GM18858 (cell line): ENCODE measurements around the gene TSSK6.

Experiments used
- ATAC-seq: cut with Tn5 transposase; IDR thresholded peaks from one replicate; pipeline ENCODE4 v1.9.1; 2021; ENCODE audit not compliant: unreplicated experiment

Gene TSSK6

DNA sequence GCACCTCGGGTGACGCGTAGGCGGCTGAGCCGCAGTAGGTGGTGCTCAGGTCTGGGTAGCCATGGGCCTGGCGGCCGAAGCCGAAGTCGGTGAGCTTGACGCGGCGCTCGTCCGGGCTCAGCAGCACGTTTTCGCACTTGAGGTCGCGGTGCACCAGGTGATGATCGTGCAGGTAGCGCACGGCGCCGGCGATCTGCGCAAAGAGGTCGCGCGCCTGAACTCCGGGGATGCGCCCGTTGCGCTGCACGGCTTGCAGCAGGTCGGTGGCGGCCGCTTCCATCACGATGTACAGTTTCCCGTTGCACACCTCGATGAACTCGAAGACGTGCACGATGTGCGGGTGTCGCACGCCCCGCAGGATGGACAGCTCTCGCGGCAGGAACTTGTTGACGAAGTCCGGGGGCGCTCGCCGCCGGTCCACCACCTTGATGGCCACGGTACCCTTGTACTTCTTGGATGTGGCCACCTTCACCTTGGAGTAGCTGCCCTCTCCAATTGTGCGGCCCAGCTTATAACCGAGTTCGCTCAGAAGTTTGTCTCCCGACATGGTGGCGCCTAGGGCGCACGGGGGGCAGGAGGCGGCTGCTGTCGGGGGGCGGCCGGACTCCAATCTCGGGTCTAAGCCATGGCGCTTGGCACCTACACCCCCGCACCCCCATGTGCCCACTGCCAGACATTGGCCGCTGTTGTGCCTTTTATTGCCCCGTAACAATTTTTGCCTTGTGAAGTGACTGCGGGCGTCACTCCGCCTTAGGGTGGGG is at the start of gene TSSK6:
Gene TSSK6 (minus strand): TSS at position 668 of the 761 bp plus-strand sequence. CDS start 121 bp downstream, at position 547.
- no peak for ATAC-seq

DNA sequence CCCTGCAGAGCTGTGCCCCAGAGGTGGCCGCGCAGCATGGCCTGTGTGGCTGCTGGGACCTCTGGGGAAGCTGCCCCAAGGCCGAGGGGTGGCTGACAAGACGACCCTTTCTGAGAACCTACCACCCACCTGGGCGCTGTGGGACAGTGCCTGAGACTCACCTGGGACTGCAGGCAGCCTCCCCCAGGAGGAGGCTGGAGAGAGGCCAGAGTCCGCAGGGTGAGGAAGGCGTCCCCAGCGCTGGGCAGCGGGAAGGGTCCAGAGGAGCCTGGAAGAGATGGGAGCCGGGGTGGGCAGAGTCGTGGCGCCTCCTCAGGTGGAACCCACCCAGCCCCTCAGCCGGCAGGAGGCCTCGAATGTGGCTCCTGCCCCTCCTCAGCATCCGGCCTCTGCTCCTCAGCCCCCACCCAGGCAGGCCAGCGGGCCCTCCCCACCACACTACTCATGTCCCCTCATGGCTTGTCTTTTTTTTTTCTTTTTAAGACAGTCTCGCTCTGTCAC is 48.0 kb upstream of the TSSK6 start:
- ATAC-seq = no peak

DNA sequence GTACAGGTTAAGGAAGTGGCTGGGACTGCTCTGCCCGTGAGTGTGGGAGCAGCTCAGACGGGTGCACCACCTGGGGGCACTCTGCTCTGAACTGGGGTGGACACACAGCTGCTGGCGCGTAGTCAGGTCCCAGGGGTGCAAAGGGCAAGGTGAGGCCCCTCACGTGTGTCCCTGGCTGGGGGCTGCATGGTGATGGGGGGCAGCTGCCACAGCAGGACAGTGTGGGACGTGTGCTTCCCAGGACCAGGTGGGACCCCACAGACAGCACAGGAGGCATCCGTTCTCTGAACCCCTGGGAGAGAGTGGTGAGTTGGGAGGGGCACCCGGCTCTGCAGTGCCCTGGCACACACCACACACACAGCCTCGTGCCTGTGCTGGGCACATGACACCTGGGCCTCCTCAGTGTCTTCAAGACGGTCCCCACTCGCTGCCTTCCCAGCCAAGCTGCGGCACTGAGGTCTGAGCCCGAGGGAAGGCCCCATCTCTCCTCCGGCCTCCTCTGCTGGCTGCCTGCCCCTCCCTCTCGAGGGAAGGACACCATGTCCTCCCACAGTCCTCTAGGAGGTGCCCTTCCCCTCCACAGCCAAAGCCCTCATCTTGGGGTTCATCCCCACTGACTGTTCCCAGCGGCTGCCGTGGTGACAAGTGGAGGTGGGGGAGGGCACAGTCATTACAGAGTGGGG is 47.5 kb upstream of the TSSK6 start:
- no peak for ATAC-seq

DNA sequence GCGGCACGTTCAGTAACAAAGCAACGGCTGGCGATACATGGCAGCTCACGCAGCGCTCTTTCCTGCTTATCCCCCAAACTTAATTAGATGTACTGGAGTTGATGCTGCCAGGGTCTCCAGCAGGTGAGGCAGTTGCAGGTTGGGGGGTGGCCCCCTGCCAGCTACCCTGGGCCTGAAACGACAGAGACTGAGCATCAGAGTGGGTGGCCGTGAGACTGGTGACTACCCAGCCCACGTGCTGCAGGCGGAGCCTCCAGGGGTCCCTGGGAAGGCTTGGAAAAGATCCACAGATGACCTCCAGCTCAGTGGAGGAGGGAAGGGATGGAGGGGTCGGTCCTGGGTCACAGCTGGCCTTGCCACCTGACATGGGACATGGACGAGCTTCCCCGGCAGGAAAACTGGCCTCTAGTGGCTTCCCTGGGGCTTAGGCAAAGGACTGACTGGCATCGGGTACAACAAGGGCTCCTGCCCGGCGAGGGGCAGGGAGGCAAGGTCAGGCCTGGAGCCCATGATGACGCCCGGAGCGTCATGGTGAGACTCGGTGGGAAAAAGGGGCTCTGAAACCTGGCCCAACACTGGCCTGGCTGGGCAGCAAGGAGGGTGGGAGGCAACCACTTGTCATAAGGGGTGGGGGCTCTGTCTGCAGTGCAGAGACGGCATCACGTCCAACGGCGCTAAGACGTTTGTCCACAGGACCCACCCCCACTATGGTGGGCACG is 46.8 kb upstream of the TSSK6 start:
- ATAC-seq = no peak

DNA sequence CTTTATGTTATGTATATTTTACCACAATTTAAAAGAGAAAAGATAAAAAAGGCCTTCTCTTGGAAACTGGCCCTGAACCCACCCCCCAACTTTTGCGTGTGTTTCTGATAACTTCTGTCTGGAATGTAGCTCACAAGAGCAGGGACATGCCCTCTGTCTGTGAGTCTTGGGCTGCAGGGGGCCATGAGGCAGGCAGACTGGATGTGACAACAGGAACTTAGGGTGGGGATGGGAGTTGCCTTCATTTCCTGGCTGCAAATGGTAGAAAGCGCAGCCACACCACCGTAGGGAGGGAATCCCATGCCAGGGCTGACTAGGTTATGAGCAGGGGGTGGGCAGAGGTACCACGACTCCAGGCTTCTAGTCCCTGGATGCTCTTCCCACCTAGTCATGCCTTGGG is 44.6 kb upstream of the TSSK6 start:
- no peak for ATAC-seq

DNA sequence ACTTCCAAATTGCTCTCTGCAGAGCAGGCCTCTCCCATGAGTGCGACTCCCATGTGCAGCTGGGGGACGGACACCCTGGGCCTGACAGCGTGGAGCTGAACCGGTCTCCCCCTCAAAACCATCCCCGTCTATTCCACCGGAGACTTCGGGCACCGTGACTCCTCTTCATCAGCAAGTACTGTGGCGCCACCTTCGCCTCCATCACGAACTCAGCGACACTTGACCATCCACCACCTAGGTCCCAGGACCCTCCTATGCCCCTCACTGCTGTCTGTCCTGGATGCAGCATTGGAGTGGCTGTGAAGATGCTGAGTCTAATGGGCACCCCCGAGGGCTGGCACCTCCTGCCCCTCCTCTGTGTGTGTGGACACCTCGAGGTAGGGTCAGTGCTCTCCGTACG is 43.3 kb upstream of the TSSK6 start:
- no peak for ATAC-seq

DNA sequence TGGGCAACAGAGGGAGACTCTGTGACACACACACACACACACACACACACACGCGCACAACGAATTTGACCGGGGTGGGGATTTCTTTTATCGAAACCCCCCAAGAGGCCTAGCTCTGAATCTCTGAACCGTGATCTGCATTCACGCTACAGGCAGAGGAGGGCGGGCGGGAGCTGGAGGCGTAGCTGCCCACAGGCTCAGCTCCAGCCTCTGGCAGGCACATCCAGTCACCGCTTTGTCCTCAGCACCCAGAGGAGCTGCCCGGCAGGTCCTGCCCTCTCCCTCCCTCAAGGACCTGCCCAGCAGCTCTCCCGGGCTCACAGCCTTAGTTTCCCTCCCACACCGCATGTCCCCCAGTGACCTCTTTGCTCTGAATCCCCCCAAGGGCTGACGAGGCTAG is 42.7 kb upstream of the TSSK6 start:
- ATAC-seq = no peak

DNA sequence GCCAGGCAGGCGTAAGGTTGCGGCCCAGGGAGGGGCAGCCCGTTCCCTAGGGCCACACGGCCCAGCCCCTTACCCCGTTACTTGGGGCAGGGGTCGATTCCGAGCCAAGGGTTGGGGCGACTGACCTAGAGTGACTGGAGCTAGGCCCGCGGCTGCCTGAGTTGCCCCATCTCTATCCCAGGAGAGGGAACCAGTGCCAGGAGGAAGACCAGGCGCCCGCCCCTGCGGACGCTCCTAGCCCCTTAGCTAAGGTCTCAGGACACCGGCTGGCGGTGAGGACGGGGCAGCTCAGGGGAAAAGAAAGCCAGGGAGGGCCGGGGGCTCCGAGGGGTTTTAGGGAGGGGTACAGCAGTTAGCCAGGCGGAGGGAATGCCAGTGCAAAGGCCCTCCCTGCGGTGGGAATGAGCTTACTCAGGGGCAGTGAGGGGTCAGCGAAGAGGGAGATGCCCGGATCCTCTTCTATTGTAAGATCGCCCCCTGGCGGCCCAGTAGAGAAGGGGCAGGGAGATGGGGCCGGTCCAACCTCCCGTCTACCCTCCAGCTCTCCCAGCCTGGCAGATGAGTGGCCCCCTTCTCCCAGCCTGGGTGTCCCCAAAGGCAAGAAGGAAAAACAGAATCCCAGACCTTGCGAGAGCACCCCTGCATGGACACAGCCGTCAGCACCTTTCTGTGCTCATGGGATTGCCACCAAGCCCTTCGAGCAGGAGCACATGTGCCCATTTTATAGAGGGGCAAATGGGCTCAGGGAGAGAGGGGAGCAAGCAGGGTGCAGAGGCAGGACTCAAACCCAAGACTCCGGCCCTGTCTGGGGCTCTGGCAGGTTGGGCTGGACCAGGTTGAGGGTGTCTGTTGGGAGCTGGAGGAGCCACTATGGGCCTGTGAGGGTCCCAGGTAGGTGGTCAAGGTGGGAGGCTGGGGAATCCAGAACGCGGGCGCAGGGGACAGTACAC is 39.0 kb upstream of the TSSK6 start:
- ATAC-seq = no peak

DNA sequence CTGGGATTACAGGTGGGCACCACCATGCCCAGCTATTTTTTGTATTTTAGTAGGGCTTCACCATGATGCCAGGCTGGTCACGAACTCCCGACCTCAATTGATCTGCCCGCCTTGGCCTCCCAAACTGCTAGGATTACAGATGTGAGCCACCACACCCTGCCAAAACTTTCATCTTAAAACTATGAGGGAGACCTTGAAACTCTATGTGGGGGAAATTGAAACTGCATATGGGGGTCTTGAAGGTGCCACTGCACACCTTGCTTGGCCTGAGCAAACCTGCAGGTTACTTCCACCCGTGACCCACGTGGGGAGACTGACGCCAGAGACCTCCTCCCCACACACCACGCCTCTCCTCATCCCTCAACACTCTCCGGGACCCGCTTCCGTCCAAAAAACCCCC is 38.3 kb upstream of the TSSK6 start:
- ATAC-seq = no peak

DNA sequence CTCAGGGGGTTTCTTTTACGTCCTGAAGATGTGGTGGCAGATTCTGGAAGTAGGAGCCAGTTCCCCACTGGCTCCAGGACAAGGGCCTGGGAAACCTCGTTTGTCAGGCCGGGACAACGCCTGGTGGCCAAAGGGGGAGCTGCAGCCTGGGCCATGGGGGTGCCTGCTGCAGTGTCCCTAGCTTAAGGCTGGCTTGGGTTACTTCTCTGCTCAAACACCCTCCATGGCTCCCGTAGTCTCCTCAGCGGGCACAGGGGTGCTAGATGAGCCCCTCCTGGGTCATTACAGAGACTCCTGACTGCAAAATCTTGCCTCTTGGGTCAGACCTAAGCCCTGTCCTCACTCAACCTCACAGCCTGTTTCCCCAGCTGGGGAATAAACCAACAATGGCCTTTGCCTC is 37.5 kb upstream of the TSSK6 start:
- ATAC-seq = no peak

DNA sequence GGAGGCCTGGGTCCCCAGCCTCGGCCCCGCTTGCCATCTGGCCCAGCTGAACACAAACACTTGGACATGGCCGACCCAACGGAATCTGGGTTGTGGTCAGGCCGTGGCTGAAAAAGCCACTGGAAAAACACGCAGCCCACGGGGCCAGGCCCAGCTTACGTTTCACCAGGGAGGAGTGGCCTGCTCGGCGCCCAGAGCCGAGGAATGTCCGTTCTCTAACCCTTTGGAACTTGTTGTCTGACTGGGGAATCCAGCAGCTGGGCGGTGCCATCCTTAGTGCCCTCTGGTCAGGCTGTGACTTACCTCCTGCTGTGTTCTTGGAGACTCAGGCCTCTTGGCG is 36.5 kb upstream of the TSSK6 start:
- no peak for ATAC-seq

DNA sequence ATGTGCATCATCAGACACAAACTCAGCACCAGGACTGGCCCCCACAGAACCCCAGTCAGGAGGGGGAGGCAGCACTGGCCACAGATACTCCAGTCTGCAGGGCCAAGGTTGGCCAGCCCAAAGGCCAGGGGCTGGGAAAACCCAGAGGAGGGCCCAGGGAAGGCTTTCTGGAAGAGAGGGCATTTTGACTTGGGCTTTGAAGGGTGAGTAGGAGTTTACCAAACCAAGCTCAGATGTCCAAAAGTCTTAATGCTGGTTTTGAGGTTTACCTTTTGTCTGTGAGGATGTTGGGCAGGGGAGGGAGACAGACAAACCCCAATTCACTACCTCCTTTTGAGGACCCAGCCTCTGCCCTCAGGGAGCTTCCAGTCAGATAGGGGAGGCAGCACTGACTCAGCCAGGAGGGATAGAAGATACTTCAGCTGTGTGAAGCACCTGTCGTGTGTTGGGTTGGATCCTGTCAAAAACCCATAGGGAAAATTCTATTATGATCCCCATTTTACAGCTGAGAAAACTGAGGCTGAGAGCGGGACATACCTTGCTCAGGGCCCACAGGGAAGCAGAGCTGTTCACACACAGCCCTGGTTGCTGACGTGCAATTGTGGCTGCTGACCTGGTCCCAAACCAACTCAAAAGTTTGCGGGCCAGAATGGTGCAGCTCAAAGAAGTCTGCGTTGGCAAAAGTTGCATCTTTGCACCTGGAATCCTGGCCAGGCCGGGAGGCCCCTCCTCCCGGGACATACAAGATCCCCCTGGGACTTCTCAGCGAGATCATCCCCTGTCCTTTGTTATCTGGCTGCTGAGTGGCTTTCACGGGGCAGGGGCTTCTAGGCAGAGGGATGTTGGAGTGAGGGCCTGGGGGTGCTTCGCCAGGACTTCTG is 35.9 kb upstream of the TSSK6 start:
- no peak for ATAC-seq

DNA sequence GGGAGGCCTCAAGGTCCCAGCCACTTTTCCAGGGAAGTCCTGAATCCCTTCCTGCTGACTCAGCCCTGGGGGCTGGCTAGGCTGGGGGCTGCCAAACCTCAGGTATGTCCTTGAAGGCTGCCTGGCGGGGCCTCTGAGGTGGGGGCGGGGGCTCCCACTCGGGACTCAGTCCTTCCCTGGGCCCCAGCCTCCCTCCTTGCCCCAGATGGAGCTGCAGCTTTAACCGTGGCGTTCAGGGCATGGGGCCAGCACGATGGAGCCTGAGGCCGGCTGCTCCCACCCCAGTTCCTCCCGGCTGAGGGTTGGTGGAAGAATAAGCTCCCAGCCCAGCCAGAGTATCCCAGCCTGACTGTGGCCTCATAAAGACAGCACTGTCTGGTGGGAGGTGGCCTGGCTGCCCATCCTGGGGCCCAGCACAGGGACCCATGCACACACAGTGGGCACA is 35.2 kb upstream of the TSSK6 start:
- ATAC-seq = no peak

DNA sequence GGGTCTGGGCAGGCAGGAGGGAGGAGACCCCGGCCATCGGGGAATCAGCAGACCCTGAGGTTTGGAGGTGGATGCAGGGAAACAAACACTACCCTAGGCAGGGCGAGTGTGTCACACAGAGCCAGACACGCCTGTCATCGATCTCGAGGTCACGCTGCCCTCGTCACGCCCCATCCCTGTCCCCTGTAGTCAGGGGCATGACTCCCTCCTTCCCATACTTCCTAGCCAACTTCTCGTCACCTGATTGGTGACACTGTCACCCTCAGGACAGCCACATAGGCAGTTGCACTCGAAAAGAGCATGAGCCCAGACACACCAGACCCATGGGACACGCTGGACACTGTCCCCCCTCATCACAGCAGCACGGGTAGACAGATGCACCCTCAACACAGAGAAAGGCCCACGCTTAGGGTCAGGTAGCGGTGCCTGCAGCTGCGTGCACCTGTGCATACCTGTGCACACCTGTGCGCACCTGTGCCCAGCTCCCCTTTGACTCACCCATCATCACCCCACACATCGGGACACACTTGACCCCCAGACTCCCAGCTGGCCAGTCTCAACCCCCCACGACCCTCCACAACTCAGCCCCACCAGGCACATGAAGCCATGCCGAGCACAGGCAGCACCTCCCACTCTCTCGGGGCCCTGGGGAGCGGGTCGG is 34.6 kb upstream of the TSSK6 start:
- no peak for ATAC-seq

DNA sequence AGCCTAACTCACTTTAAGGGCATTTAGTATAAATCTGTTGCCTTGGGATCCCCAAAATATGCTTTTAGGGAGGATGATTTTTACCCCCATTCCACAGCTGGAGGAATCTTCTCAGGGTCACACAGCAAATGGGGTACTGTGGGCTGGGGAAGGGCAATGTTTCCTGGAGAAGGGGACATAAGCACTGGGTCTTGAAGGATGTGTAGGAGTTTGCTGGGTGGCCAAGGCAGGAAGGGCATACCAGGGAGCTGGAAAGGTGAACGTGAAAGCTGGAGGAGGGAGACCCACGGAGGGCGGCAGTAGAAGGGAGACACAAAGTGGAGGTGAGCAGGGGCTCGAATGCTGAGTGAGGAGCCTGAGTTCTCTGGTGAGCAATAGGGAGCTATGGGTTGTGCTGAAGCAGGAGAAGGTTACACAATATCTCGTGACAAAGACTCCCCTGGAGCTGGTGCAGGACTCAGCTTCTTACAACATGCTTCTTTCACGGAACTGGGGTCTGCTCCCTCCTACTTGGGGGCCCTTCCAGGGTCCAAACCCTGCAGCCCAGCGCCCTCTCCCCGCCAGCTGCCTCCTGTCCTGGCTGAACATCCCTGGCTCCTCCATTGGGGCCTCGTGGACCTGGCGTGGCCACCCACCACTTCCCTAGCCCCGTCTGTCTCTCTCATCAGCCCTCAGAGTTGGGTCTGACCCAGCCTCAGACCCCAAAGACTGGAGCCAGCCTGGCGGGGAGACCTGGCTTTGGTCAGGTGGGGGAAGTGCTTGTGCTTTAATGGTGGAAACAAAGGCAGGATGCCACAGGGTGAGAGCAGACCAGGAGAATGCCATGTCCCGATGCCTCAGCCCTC is 33.8 kb upstream of the TSSK6 start:
- ATAC-seq = no peak

DNA sequence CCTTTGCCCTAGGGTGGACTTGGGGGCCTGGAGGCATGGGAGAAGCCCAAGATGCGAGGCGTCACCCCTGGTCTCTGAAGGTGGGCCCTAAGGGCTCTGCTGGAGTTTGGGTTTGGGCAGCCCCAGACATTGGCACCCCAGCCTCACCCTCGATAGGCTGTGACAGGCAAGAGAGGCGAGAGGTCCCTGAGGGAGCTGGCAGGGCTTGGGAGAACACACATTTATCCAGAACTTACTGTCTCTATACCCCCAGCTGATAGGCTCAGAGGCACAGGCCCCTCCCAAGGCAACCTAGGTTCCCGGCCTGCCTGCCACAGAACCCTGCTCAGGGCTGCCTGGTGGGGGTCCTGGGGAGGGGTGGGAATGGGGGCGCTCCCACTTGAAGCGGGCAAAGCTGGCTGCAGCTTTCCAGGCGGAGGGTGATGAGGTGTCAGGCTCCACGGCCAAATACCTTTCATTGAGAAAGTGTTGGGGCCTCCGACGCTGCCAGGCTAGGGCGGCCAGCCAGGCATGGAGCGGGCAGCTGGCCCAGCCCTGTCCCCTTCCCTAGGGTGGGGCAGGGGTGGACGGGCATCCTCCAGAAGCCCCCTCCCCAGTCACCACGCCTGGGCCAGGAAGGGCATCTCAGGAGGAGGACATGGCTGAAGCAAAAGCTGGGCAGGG is 32.5 kb upstream of the TSSK6 start:
- no peak for ATAC-seq

DNA sequence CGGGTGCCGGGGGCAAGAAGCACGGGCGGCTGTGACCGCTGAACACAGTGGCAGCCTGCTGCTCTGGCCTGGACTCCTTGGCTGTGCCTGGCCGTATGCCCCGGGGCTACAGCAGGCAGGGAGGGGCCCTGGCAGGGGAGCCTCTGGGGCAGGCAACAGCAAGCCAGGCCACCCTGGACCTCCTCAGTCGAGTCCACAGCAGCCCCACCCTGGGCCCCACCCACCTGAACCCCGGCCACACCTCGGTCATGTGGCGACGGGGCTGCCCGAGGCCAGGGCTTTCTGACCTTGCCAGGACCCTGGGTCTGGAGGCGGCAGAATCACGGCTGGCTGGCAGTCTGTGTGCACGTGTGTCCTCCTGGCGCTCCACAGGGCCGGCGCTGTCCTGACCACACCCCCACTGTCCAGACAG is 31.4 kb upstream of the TSSK6 start:
- no peak for ATAC-seq

DNA sequence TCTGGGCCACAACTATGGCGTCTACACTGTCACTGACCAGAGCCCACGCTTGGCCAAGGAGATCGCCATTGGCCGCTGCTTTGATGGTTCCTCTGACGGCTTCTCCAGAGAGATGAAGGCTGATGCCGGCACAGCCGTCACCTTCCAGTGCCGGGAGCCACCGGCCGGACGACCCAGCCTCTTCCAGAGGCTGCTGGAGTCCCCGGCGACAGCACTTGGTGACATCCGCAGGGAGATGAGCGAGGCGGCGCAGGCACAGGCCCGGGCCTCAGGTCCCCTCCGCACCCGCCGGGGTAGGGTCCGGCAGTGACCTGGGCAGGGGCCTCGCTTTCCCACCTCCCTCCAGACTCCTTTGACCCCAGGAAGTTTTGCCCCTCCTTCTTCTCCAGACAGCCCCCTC is 30.4 kb upstream of the TSSK6 start:
- no peak for ATAC-seq
